IMR-90 (cell line): ENCODE results near the gene CCDC142. TPM values are rescaled to one million over a fixed set of nuclear protein-coding genes. Genes with fewer than 3 reads are reported as not detected.

Experiments used
- ATAC-seq: fragments of 200-7000 bp; cut with Tn5 transposase; 2 replicates; pipeline ENCODE4 v1.9.1; 2020; ENCODE audit warnings: low read depth, mild to moderate bottlenecking, moderate library complexity
- BruUV-seq: library from RNA; stranded (reverse); fragments of 400-500 nt; replicated peaks from 2 replicates; lab custom pipeline; 2021; lab: Mats Ljungman, UMichigan
- CTCF ChIA-PET: fragments of 300-600 bp; formaldehyde crosslinking; extraction: SDS; loops from one replicate; lab custom pipeline; 2021; ENCODE audit warnings: antibody characterized with exemption; lab: Yijun Ruan, JAX
- POLR2A ChIA-PET: fragments of 300-600 bp; sonication (Branson Sonifier 250); formaldehyde crosslinking; loops from one replicate; lab custom pipeline; 2022; ENCODE audit warnings: antibody characterized with exemption; ENCODE audit not compliant: unreplicated experiment; lab: Charles Lee
- DNase-seq: peaks from one replicate; pipeline ENCODE4 v3.0.0; 2013
- H2AFZ ChIP-seq: replicated peaks from 2 replicates; pipeline ENCODE3; 2013; ENCODE audit warnings: low read length, mild to moderate bottlenecking; ENCODE audit not compliant: poor library complexity
- H2AK5ac ChIP-seq: 2 replicates; pipeline ENCODE4 v1.6.1; 2013; ENCODE audit warnings: low read depth, low read length, inconsistent platforms
- H2AK9ac ChIP-seq: replicated peaks from 2 replicates; pipeline ENCODE3; 2013; ENCODE audit warnings: mild to moderate bottlenecking, low read depth, low read length, moderate library complexity; ENCODE audit not compliant: poor library complexity
- H2BK120ac ChIP-seq: 2 replicates; pipeline ENCODE4 v1.6.1; 2013; ENCODE audit warnings: low read depth, low read length, inconsistent platforms
- H2BK15ac ChIP-seq: 3 replicates; pipeline ENCODE4 v1.6.1; 2013; ENCODE audit warnings: low read depth, low read length, inconsistent platforms
- H2BK20ac ChIP-seq: 2 replicates; pipeline ENCODE4 v1.6.1; 2013; ENCODE audit warnings: low read depth, mild to moderate bottlenecking, inconsistent platforms, low read length, moderate library complexity
- H2BK5ac ChIP-seq: 2 replicates; pipeline ENCODE4 v1.6.1; 2013; ENCODE audit warnings: mild to moderate bottlenecking, low read depth, low read length, inconsistent platforms; ENCODE audit not compliant: poor library complexity, severe bottlenecking
- H3K14ac ChIP-seq: replicated peaks from 2 replicates; pipeline ENCODE4 v1.6.1; 2013; ENCODE audit warnings: low read depth, low read length, inconsistent platforms
- H3K18ac ChIP-seq: 2 replicates; pipeline ENCODE4 v1.6.1; 2013; ENCODE audit warnings: low read depth, low read length, control low read depth
- H3K23ac ChIP-seq: 2 replicates; pipeline ENCODE4 v1.6.1; 2013; ENCODE audit warnings: low read depth, low read length, inconsistent platforms
- H3K27ac ChIP-seq: 2 replicates; pipeline ENCODE4 v1.5.1; 2013; ENCODE audit warnings: mild to moderate bottlenecking, control low read depth, low read length; ENCODE audit not compliant: insufficient read depth
- H3K27me3 ChIP-seq: 2 replicates; pipeline ENCODE4 v1.6.1; 2013; ENCODE audit warnings: low read length; ENCODE audit not compliant: control insufficient read depth, insufficient read depth
- H3K36me3 ChIP-seq: 2 replicates; pipeline ENCODE4 v1.6.1; 2013; ENCODE audit warnings: low read length, mixed read lengths; ENCODE audit not compliant: control insufficient read depth, insufficient read depth
- H3K4ac ChIP-seq: 2 replicates; pipeline ENCODE4 v1.6.1; 2013; ENCODE audit warnings: low read depth, low read length, inconsistent platforms
- H3K4me1 ChIP-seq: 2 replicates; pipeline ENCODE4 v1.6.1; 2013; ENCODE audit warnings: low read length, mixed read lengths; ENCODE audit not compliant: control insufficient read depth, insufficient read depth
- H3K4me2 ChIP-seq: 2 replicates; pipeline ENCODE4 v1.6.1; 2013; ENCODE audit warnings: low read depth, mild to moderate bottlenecking, control low read depth, low read length, moderate library complexity
- H3K4me3 ChIP-seq: 2 replicates; pipeline ENCODE4 v1.5.1; 2013; ENCODE audit warnings: low read depth, mild to moderate bottlenecking, control low read depth, low read length, moderate library complexity; ENCODE audit not compliant: insufficient read depth
- H3K56ac ChIP-seq: 2 replicates; pipeline ENCODE4 v1.6.1; 2013; ENCODE audit warnings: low read length, inconsistent platforms; ENCODE audit not compliant: insufficient read depth; ENCODE audit errors: extremely low read depth
- H3K79me1 ChIP-seq, 2 experiments: 2 replicates each; pipeline ENCODE4 v1.6.1; 2013; ENCODE audit warnings: low read length in 2 of 2, inconsistent platforms in 1 of 2, low read depth in 1 of 2
- H3K9ac ChIP-seq: 2 replicates; pipeline ENCODE4 v1.6.1; 2013; ENCODE audit warnings: low read depth, low read length, control low read depth
- H3K9me1 ChIP-seq: 2 replicates; pipeline ENCODE4 v1.6.1; 2013; ENCODE audit warnings: low read length, inconsistent platforms; ENCODE audit not compliant: insufficient read depth
- H3K9me3 ChIP-seq: 2 replicates; pipeline ENCODE4 v1.6.1; 2013; ENCODE audit warnings: low read length; ENCODE audit not compliant: control insufficient read depth, insufficient read depth
- H4K20me1 ChIP-seq: 2 replicates; pipeline ENCODE4 v1.6.1; 2013; ENCODE audit warnings: low read length, inconsistent platforms; ENCODE audit not compliant: insufficient read depth
- H4K5ac ChIP-seq: 2 replicates; pipeline ENCODE4 v1.6.1; 2013; ENCODE audit warnings: mild to moderate bottlenecking, low read depth, low read length, control low read depth
- H4K8ac ChIP-seq, 2 experiments: 2 replicates each; pipeline ENCODE4 v1.6.1; 2013; ENCODE audit warnings: low read depth in 2 of 2, low read length in 2 of 2, control low read depth in 1 of 2, inconsistent platforms in 1 of 2
- H4K91ac ChIP-seq: 2 replicates; pipeline ENCODE4 v1.6.1; 2013; ENCODE audit warnings: low read depth, low read length, inconsistent platforms; ENCODE audit not compliant: insufficient read depth
- CEBPB ChIP-seq: IDR thresholded peaks from 2 replicates; pipeline ENCODE4 v1.6.1; 2012; ENCODE audit warnings: low read depth, low read length, improper control_type of control experiment
- RFX5 ChIP-seq: IDR thresholded peaks from 2 replicates; pipeline ENCODE4 v1.8.0; 2012; ENCODE audit warnings: low read depth, mild to moderate bottlenecking, low read length, moderate library complexity
- WGBS, 2 experiments: methylation state at CpG; one replicate each; pipeline versions ENCODE4 v1.1.5 to v1.1.7; 2013; ENCODE audit warnings: missing lambda C conversion rate in 2 of 2; ENCODE audit not compliant: insufficient read length in 1 of 2; ENCODE audit errors: extremely low coverage in 2 of 2; 5-methylcytosine and 5-hydroxymethylcytosine counted together
- dilution Hi-C: fragments of 300-500 bp; cut with HindIII; formaldehyde crosslinking; loops from one replicate; pipeline ENCODE4 v1.14.3; 2018; ENCODE audit warnings: low sequenced_read_pairs; ENCODE audit not compliant: unreplicated experiment
- in situ Hi-C: fragments of 300-500 bp; cut with MboI; formaldehyde crosslinking; loops from 3 replicates; pipeline ENCODE4 v1.14.3; 2019; ENCODE audit warnings: low sequenced_read_pairs, inconsistent platforms, mixed read lengths
- intact Hi-C: fragments of 100-400 bp; cut with micrococcal nuclease; formaldehyde crosslinking; loops from 2 replicates; pipeline ENCODE4 v1.10.0; 2022
- polyA plus RNA-seq, 3 experiments: library from polyadenylated mRNA; depleted of rRNA; stranded (reverse); fragments of >200 nt; gene quantifications; 2 replicates each; pipeline ENCODE4 v1.2.3, GENCODE V29; 2012; ENCODE audit warnings: low replicate concordance in 1 of 3
- total RNA-seq: library from RNA; depleted of rRNA; stranded (reverse); fragments of >200 nt; gene quantifications from 2 replicates; pipeline ENCODE4 v1.2.3, GENCODE V29; 2012

Gene CCDC142
- total and polyA plus RNA-seq, 2 of the 4 experiments (the other 2 are of a cell fraction): 8.4 to 14.0 TPM

GRCh38 chr2:74499940-74500577 lies 17.3 kb upstream of the CCDC142 start:
- H3K4me2 ChIP-seq: no peak overlapping the region; the same call in 1 of the 2 replicates
- ChIA-PET POLR2A (no interaction called here), CTCF (no interaction called here)
- no peak for ATAC-seq
- no peak overlapping the region for H4K5ac ChIP-seq
- no peak overlapping the region for H2AK9ac ChIP-seq
- no peak overlapping the region for H2BK15ac ChIP-seq
- no peak overlapping the region for H3K4ac ChIP-seq
- H3K36me3 ChIP-seq: peaks cover 5% of the 10 kb centered on the region; the same call in 1 of the 2 replicates
- no peak overlapping the region for H2BK20ac ChIP-seq
- H3K9ac ChIP-seq: no peak overlapping the region
- H3K14ac ChIP-seq: no peak overlapping the region
- H3K56ac ChIP-seq: no peak overlapping the region
- no peak overlapping the region for H3K23ac ChIP-seq
- dilution Hi-C loops: no loop called here
- no peaks in the 10 kb centered on the region for H4K20me1 ChIP-seq
- in situ Hi-C loops: loop anchor here (25.0 kb wide), 1 partner anchor 362 kb away; no protein-coding TSS in a partner anchor
- H4K91ac ChIP-seq: no peak overlapping the region
- H2AK5ac ChIP-seq: no peak overlapping the region
- H3K9me3 ChIP-seq: no peaks in the 10 kb centered on the region
- no peak overlapping the region for H3K18ac ChIP-seq
- H3K79me1 ChIP-seq: peaks cover 0 to 20% of the 10 kb centered on the region in 2 experiments; a peak in 3 of 4 replicates
- DNase-seq: no peak
- H3K27ac ChIP-seq: no peak overlapping the region
- H3K4me1 ChIP-seq: peaks cover 14% of the 10 kb centered on the region
- H3K9me1 ChIP-seq: no peaks in the 10 kb centered on the region
- H3K27me3 ChIP-seq: peaks cover 38% of the 10 kb centered on the region
- H3K4me3 ChIP-seq: no peak overlapping the region
- H4K8ac ChIP-seq: no peak overlapping the region
- H2BK5ac ChIP-seq: no peak overlapping the region
- peak overlapping the region; percentile 71 for H2AFZ ChIP-seq
- no peak overlapping the region for H2BK120ac ChIP-seq
- intact Hi-C loops: no loop called here
- TF ChIP-seq CEBPB (no peak), RFX5 (no peak)
- WGBS, 2 experiments: 94% methylated on average over 3 of the region's 15 CpGs; no CpG with 5 or more reads in 1 of the 2 experiments
- BruUV-seq: no TSS peak
